A549 (cell line): ENCODE data around the gene GNL1. TPM values are rescaled to one million over a fixed set of nuclear protein-coding genes. Genes with fewer than 3 reads are reported as not detected.

Source experiments
- ATAC-seq, 2 experiments: fragments of 200-7000 bp in 1 of 2; fragments of >200 bp in 1 of 2; cut with Nextera tagmentation in 1 of 2; cut with Tn5 transposase in 1 of 2; 3 replicates each; pipeline versions ENCODE4 v1.8.0 to v1.9.1; 2018 to 2020; ENCODE audit warnings: mild to moderate bottlenecking in 1 of 2, moderate library complexity in 1 of 2
- CTCF ChIA-PET: fragments of 300-600 bp; sonication (Branson Sonifier 250); formaldehyde crosslinking; extraction: SDS; loops from one replicate; lab custom pipeline; 2021; ENCODE audit warnings: antibody characterized with exemption, inconsistent platforms; lab: Yijun Ruan, JAX
- POLR2A ChIA-PET: fragments of 350-600 bp; formaldehyde crosslinking; extraction: SDS; loops from one replicate; lab custom pipeline; 2021; ENCODE audit warnings: antibody characterized with exemption, inconsistent platforms; lab: Yijun Ruan, JAX
- DNase-seq, 2 experiments: peaks; one replicate each; pipeline versions ENCODE4 v3.0.0 to v3.0.0-alpha.2; 2011 to 2016; ENCODE audit warnings: low read depth in 1 of 2, low spot score in 1 of 2
- FAIRE-seq: peaks from 2 replicates; lab custom pipeline; 2011; peaks lifted over from hg19 to GRCh38; lab: Jason Lieb, UNC
- H3K27ac ChIP-seq, 2 experiments: fragments of >200 bp; sonication (Bioruptor Twin); formaldehyde crosslinking; 3 replicates each; pipeline ENCODE4 v1.5.1; 2016 to 2017
- H3K4me1 ChIP-seq: fragments of >200 bp; sonication (Bioruptor Twin); formaldehyde crosslinking; 3 replicates; pipeline ENCODE4 v1.6.1; 2016
- H3K4me2 ChIP-seq: fragments of >200 bp; sonication (Bioruptor Twin); formaldehyde crosslinking; 3 replicates; pipeline ENCODE4 v1.6.1; 2016
- H3K4me3 ChIP-seq: fragments of >200 bp; sonication (Bioruptor Twin); formaldehyde crosslinking; 3 replicates; pipeline ENCODE4 v1.5.1; 2016
- H3K9me3 ChIP-seq: fragments of >200 bp; sonication (Bioruptor Twin); formaldehyde crosslinking; 3 replicates; pipeline ENCODE4 v1.6.1; 2016
- BHLHE40 ChIP-seq: IDR thresholded peaks from 2 replicates; pipeline ENCODE4 v1.6.1; 2012; ENCODE audit warnings: low read depth, low read length, inconsistent platforms
- CBX8 ChIP-seq: fragments of 200-600 bp; sonication (generic); IDR thresholded peaks from 2 replicates; pipeline ENCODE4 v1.6.1; 2016
- CHD2 ChIP-seq: fragments of 150-350 bp; IDR thresholded peaks from 2 replicates; pipeline ENCODE4 v1.6.1; 2014; ENCODE audit warnings: low read length; ENCODE audit not compliant: partially characterized antibody
- CHD4 ChIP-seq: fragments of 200-600 bp; sonication (generic); IDR thresholded peaks from 2 replicates; pipeline ENCODE4 v1.6.1; 2016; ENCODE audit warnings: antibody characterized with exemption, mild to moderate bottlenecking, borderline replicate concordance
- GATA3 ChIP-seq: IDR thresholded peaks from 2 replicates; pipeline ENCODE4 v1.6.1; 2012; ENCODE audit warnings: borderline replicate concordance
- HDAC2 ChIP-seq: fragments of 200-600 bp; sonication (generic); IDR thresholded peaks from 2 replicates; pipeline ENCODE4 v1.6.1; 2016
- HEYL ChIP-seq: fragments of 250-450 bp; sonication (Bioruptor Pico); IDR thresholded peaks from 2 replicates; pipeline ENCODE4 v1.8.0; 2021; ENCODE audit warnings: mild to moderate bottlenecking, moderate library complexity
- HOXB13 ChIP-seq: fragments of 250-450 bp; sonication (Bioruptor Pico); IDR thresholded peaks from 2 replicates; pipeline ENCODE4 v1.5.0; 2020; ENCODE audit warnings: low read depth, mild to moderate bottlenecking, moderate library complexity
- HOXB5 ChIP-seq: fragments of 250-450 bp; sonication (Bioruptor Pico); IDR thresholded peaks from 2 replicates; pipeline ENCODE4 v1.5.0; 2020; ENCODE audit warnings: mild to moderate bottlenecking, moderate library complexity
- JUN ChIP-seq, 2 experiments: fragments of >200 bp; sonication (Bioruptor Twin); formaldehyde crosslinking; IDR thresholded peaks; 2 replicates in 1 of 2; 3 replicates in 1 of 2; pipeline ENCODE4 v1.6.1; 2016 to 2017
- MAFK ChIP-seq: fragments of 450-650 bp; IDR thresholded peaks from 2 replicates; pipeline ENCODE4 v1.6.1; 2014; ENCODE audit not compliant: partially characterized antibody
- MYC ChIP-seq: IDR thresholded peaks from 2 replicates; pipeline ENCODE4 v1.6.1; 2012; ENCODE audit warnings: mild to moderate bottlenecking, inconsistent platforms, low read length, improper control_type of control experiment, borderline replicate concordance
- NFE2L2 ChIP-seq: fragments of 150-350 bp; conservative IDR thresholded peaks from 2 replicates; pipeline ENCODE4 v1.6.1; 2014; ENCODE audit warnings: low read length
- NPAS2 ChIP-seq: fragments of 250-450 bp; sonication (Bioruptor Pico); IDR thresholded peaks from 2 replicates; pipeline ENCODE4 v1.8.0; 2022; ENCODE audit warnings: mild to moderate bottlenecking, moderate library complexity, borderline replicate concordance
- POLR2A ChIP-seq: IDR thresholded peaks from 2 replicates; pipeline ENCODE4 v1.6.1; 2012; ENCODE audit warnings: mild to moderate bottlenecking, low read length
- POLR2AphosphoS2 ChIP-seq: conservative IDR thresholded peaks from 2 replicates; pipeline ENCODE4 v1.6.1; 2012; ENCODE audit warnings: low read length, improper control_type of control experiment, inconsistent platforms
- SMC3 ChIP-seq: fragments of >200 bp; sonication (Bioruptor Twin); formaldehyde crosslinking; IDR thresholded peaks from 3 replicates; pipeline ENCODE4 v1.6.1; 2018; ENCODE audit warnings: inconsistent platforms
- ZSCAN20 ChIP-seq: fragments of 250-450 bp; sonication (Bioruptor Pico); IDR thresholded peaks from 2 replicates; pipeline ENCODE4 v1.8.0; 2022; ENCODE audit warnings: mild to moderate bottlenecking, moderate library complexity
- WGBS: methylation state at CpG from one replicate; pipeline ENCODE4 v1.1.6; 2017; ENCODE audit errors: missing lambda C conversion rate; 5-methylcytosine and 5-hydroxymethylcytosine counted together
- polyA plus RNA-seq, 4 experiments: library from polyadenylated mRNA; depleted of rRNA in 3 of 4; stranded (reverse); fragments of >200 nt; fragmentation: RNase III in 1 of 4; extraction: RNeasy Plus Mini Kit Qiagen cat#74134 plus additional on column Dnase treatment in 1 of 4; gene quantifications; 2 replicates in 3 of 4; 3 replicates in 1 of 4; pipeline ENCODE4 v1.2.3, GENCODE V29; 2011 to 2017
- TF ChIP-seq, protein P1 (sequence below): fragments of 250-450 bp; sonication (Bioruptor Pico); IDR thresholded peaks from 2 replicates; pipeline ENCODE4 v1.5.0; 2021; ENCODE audit warnings: mild to moderate bottlenecking, moderate library complexity, borderline replicate concordance
- TF ChIP-seq, protein P2 (sequence below): fragments of >200 bp; sonication (Bioruptor Twin); formaldehyde crosslinking; IDR thresholded peaks from 3 replicates; pipeline ENCODE4 v1.6.1; 2016
- TF ChIP-seq, protein P3 (sequence below): IDR thresholded peaks from 2 replicates; pipeline ENCODE4 v1.6.1; 2012

Gene GNL1
- polyA plus RNA-seq, 2 of the 4 experiments (the other 2 are of a cell fraction), result 18.5 to 27.2 TPM

DNA sequence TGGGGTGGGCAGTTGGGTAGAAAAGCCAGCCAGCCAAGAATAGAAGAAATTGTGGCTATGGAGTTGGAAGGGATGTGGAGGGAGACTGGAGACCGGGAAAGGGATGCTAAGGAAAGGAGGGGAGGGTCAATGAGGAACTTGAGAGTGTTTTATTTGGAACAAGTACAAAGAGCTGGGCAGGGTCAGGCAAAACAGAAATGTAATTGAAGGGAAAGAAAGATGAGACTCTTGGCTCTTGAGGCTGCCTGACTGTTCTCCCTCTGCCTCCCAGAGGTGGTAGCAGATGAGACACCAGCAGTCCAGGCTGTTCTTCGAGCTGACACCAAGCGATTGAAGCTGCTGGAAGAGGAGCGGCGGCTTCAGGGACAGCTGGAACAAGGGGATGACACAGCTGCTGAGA is 27.6 kb upstream of the GNL1 start:
- CTCF ChIA-PET, result interaction anchor here (1.4 to 2.5 kb wide), 2 partner anchors 13 to 102 kb away, joined by 6 to 10 read pairs; no protein-coding TSS in a partner anchor
- no peak for FAIRE-seq
- no peak overlapping the region for H3K4me3 ChIP-seq
- POLR2A ChIA-PET, result no interaction called here
- H3K4me2 ChIP-seq, result no peak overlapping the region
- WGBS, result 94% methylated on average over 5 of the region's 5 CpGs
- H3K27ac ChIP-seq, result no peak overlapping the region
- TF ChIP-seq POLR2A (no peak), SMC3 (no peak), MYC (no peak), CHD2 (no peak), GATA3 (no peak), ZSCAN20 (CRISPR knock-in tag) (no peak), BHLHE40 (no peak), NFE2L2 (no peak), HOXB13 (CRISPR knock-in tag) (no peak), HOXB5 (CRISPR knock-in tag) (no peak), HDAC2 (no peak), NPAS2 (no peak)
- TF ChIP-seq, protein P1, sequence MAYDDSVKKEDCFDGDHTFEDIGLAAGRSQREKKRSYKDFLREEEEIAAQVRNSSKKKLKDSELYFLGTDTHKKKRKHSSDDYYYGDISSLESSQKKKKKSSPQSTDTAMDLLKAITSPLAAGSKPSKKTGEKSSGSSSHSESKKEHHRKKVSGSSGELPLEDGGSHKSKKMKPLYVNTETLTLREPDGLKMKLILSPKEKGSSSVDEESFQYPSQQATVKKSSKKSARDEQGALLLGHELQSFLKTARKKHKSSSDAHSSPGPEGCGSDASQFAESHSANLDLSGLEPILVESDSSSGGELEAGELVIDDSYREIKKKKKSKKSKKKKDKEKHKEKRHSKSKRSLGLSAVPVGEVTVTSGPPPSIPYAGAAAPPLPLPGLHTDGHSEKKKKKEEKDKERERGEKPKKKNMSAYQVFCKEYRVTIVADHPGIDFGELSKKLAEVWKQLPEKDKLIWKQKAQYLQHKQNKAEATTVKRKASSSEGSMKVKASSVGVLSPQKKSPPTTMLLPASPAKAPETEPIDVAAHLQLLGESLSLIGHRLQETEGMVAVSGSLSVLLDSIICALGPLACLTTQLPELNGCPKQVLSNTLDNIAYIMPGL (CRISPR knock-in tag), result no peak
- TF ChIP-seq, protein P2, sequence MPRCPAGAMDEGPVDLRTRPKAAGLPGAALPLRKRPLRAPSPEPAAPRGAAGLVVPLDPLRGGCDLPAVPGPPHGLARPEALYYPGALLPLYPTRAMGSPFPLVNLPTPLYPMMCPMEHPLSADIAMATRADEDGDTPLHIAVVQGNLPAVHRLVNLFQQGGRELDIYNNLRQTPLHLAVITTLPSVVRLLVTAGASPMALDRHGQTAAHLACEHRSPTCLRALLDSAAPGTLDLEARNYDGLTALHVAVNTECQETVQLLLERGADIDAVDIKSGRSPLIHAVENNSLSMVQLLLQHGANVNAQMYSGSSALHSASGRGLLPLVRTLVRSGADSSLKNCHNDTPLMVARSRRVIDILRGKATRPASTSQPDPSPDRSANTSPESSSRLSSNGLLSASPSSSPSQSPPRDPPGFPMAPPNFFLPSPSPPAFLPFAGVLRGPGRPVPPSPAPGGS, result no peak
- TF ChIP-seq, protein P3, sequence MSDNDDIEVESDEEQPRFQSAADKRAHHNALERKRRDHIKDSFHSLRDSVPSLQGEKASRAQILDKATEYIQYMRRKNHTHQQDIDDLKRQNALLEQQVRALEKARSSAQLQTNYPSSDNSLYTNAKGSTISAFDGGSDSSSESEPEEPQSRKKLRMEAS, result no peak
- TF ChIP-seq, all 56 proteins: peak for 0
- Histone ChIP-seq H3K9me3 (no peaks in the 10 kb centered on the region), H3K4me1 (no peaks in the 10 kb centered on the region)
- ATAC-seq (no peak; a peak in 1 of 6 replicates), DNase-seq (no peak)

DNA sequence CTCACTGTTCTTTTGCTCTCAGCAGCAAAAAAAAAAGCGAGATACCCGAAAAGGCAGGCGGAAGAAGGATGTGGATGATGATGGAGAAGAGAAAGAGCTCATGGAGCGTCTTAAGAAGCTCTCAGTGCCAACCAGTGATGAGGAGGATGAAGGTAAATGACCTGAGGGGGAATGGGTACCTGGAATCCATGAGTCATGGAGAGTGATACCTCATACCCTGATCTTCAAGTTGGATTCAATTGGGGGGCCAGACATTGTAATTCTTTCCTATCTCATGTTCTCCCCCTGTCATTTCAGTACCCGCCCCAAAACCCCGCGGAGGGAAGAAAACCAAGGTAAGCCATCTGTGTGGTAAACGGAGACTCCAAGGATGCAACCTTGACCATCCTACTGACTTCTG is 21.8 kb upstream of the GNL1 start:
- no peak for FAIRE-seq
- ATAC-seq, result no peak
- Histone ChIP-seq H3K4me1 (peaks cover 4% of the 10 kb centered on the region; the same call in 2 of the 3 replicates), H3K27ac (no peak overlapping the region), H3K4me2 (no peak overlapping the region), H3K4me3 (no peak overlapping the region), H3K9me3 (no peaks in the 10 kb centered on the region)
- ChIA-PET CTCF (interaction anchor here (0.7 to 1.6 kb wide), 4 partner anchors 19 to 145 kb away, joined by 4 to 7 read pairs (median 4); no protein-coding TSS in a partner anchor), POLR2A (no interaction called here)
- 97% methylated on average over 8 of the region's 8 CpGs for WGBS
- no peak for DNase-seq
- TF ChIP-seq CHD4 (no peak), JUN (IDR thresholded peaks at IDR 0.05) (no peak), CHD2 (no peak), HOXB5 (CRISPR knock-in tag) (no peak), POLR2AphosphoS2 (no peak), HEYL (no peak)
- TF ChIP-seq, protein P1 (CRISPR knock-in tag), result no peak
- TF ChIP-seq, all 56 proteins: peak for 0

DNA sequence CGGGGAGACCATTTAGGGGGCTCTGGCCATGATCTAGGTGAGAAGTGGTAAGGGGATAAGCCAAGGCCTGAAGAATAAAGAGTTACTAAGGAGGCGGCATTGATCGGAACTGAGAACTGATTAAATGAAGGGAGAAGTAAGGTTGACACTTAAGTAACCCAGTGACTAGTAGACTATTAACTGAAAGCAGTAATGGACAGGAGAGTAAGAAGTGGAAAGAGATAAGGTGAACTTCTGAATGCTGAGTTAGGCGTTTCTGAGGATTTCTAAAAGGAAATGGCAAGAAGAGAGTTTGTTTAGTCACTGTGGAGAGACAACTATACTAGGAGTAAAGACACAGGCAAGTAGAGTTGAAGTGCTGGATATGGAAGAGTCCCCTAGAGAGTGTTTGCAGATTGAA is 16.8 kb upstream of the GNL1 start:
- no peak for DNase-seq
- Histone ChIP-seq H3K4me2 (peak overlapping the region; percentile 92), H3K4me1 (peaks cover 14% of the 10 kb centered on the region), H3K9me3 (no peaks in the 10 kb centered on the region), H3K4me3 (no peak overlapping the region), H3K27ac (no peak overlapping the region)
- ChIA-PET CTCF (interaction anchor here (1.0 to 1.3 kb wide), 2 partner anchors 28 to 31 kb away, joined by 3 to 4 read pairs; no protein-coding TSS in a partner anchor), POLR2A (no interaction called here)
- no peak for FAIRE-seq
- 70% methylated on average over 4 of the region's 4 CpGs for whole genome bisulfite sequencing
- peak; percentile 6 for TF ChIP-seq MAFK
- TF ChIP-seq CBX8, result no peak
- ATAC-seq, result no peak
